Inflammatory macrophage treated with lipopolysaccharide for 1 hour (primary cell): ENCODE results near the gene MAST1.
A peak's percentile ranks its signal among the peaks of the same experiment; 100 is the strongest.
"Not testable (repeated sequence)": the region's sequence is repeated elsewhere in the genome, so short reads cannot be mapped to it uniquely, and the experiment has no call there.

Source experiments
- DNase-seq, 2 donors: peaks; one replicate each; pipeline ENCODE4 v3.0.0-alpha.2; 2020 to 2022

The MAST1 gene

DNA sequence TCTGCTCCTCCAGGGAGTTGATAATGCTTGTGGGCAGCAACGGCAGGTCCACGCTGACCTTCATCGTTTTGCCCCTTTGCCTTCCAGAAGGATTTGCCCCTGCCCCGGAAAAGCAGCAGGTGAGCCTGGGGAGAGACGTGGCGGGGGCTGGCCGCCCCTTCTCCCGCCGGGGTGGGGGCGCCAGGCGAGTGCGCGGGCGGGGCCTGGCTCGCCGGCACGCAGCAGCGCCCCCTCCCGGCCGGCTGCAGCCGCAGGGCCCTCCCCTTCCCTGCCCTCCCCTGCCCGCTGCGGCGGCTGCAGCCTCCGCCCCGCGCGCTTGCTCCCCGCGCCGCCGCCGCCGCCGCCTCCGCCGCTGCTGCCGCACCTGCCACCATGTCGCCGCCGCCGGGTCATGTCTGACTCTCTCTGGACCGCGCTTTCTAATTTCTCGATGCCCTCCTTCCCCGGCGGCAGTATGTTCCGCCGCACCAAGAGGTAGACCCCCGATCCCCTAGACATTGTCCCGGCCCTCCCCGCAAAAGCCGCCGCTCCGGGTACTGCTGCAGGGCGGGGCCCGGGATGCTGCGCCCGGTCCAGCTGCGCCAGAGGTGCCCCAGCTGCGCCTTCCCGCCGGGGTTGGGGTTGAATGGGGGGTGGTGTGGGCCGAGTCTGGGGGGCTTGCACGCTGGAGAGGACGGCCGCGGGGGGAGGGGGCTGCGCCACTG lies at the start of gene MAST1:
Gene MAST1, plus strand, starts transcription at position 334 of the 704 bp plus-strand sequence. Its CDS starts 58 bp downstream, at position 392.
- peak in 1 of 2 donors; percentile 45 for DNase-seq

GRCh38 chr19:12788682-12789097 lies 49.6 kb upstream of the MAST1 start:
- DNase-seq, result peak; percentile 91 to 97

- peak in 1 of 2 donors; percentile 51 for DNase-seq
Measured at GRCh38 chr19:12789098-12789903, 49.0 kb upstream of the MAST1 start.

GRCh38 chr19:12789904-12790619 lies 48.3 kb upstream of the MAST1 start:
- peak; percentile 97 to 98 for DNase-seq

- DNase-seq, result peak in 1 of 2 donors; percentile 29
Measured at GRCh38 chr19:12790628-12791344, 47.5 kb upstream of the MAST1 start.

GRCh38 chr19:12791345-12792050 lies 46.8 kb upstream of the MAST1 start, which contains the start of gene JUNB:
TSS of gene JUNB (plus strand) at chr19:12791486. CDS start at chr19:12791772, 286 bp downstream.
- peak; percentile 96 to 99 for DNase-seq

DNA sequence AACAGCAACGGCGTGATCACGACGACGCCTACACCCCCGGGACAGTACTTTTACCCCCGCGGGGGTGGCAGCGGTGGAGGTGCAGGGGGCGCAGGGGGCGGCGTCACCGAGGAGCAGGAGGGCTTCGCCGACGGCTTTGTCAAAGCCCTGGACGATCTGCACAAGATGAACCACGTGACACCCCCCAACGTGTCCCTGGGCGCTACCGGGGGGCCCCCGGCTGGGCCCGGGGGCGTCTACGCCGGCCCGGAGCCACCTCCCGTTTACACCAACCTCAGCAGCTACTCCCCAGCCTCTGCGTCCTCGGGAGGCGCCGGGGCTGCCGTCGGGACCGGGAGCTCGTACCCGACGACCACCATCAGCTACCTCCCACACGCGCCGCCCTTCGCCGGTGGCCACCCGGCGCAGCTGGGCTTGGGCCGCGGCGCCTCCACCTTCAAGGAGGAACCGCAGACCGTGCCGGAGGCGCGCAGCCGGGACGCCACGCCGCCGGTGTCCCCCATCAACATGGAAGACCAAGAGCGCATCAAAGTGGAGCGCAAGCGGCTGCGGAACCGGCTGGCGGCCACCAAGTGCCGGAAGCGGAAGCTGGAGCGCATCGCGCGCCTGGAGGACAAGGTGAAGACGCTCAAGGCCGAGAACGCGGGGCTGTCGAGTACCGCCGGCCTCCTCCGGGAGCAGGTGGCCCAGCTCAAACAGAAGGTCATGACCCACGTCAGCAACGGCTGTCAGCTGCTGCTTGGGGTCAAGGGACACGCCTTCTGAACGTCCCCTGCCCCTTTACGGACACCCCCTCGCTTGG lies 46.1 kb upstream of the MAST1 start:
- DNase-seq, result peak; percentile 54 to 62

DNA sequence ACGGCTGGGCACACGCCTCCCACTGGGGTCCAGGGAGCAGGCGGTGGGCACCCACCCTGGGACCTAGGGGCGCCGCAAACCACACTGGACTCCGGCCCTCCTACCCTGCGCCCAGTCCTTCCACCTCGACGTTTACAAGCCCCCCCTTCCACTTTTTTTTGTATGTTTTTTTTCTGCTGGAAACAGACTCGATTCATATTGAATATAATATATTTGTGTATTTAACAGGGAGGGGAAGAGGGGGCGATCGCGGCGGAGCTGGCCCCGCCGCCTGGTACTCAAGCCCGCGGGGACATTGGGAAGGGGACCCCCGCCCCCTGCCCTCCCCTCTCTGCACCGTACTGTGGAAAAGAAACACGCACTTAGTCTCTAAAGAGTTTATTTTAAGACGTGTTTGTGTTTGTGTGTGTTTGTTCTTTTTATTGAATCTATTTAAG lies 45.4 kb upstream of the MAST1 start:
- DNase-seq, result no peak

GRCh38 chr19:12793290-12794195 lies 44.8 kb upstream of the MAST1 start:
- peak; percentile 93 to 98 for DNase-seq

DNA sequence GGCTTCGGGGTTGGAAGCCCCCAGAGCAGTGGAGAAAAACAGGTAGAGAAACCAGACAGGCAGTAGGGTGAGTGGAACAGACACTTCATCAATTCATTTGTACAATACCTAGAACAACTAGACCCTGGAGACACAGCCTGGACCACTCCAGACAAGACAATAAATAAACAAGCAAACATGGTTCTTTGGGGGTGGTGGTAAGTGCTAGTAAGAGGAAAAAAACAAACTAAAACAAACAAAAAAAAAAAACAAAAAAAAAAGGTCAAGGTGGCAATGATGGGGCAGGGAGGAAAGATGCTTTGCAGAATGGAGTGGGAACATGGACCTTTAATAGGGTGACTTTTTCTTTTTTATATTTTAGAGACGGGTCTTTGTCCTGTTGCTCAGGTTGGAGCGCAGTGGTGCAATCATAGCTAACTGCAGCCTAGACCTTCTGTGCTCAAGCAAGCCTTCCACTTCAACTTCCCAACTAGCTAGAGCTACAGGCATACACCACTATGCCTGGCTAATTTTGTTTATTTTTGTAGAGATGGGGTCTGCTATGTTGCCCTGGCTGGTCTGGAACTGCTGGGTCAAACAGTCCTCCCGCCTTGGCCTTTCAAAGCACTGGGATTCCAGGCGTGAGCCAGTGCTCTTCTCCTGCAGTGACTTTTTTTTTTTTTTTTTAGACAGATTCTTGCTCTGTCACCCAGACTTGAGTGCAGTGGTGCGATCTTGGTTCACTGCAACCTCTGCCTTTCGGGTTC lies 43.9 kb upstream of the MAST1 start:
- peak in 1 of 2 donors; percentile 30 for DNase-seq

- DNase-seq, result no peak
Measured at GRCh38 chr19:12794971-12795381, 43.3 kb upstream of the MAST1 start.

GRCh38 chr19:12796146-12797071 lies 41.9 kb upstream of the MAST1 start:
- DNase-seq, result peak in 1 of 2 donors; percentile 90

DNA sequence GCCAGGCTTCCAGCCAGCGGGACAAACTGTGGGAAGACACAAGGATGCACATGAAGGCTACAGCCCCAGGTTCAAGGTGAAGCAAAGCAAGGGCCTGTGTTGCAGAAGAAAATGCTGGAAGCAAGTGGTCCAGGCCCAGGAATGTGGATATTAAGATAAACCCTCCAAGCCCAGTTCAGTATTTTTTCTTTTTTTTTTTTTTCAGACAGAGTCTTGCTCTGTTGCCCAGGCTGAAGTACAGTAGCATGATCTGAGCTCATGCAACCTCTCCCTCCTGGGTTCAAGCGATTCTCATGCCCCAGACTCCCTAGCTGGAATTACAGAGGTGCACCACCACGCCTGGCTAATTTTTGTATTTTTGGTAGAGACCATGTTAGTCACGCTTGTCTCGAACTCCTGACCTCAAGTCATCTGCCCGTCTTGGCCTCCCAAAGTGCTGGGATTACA lies 41.2 kb upstream of the MAST1 start:
- no peak for DNase-seq

DNA sequence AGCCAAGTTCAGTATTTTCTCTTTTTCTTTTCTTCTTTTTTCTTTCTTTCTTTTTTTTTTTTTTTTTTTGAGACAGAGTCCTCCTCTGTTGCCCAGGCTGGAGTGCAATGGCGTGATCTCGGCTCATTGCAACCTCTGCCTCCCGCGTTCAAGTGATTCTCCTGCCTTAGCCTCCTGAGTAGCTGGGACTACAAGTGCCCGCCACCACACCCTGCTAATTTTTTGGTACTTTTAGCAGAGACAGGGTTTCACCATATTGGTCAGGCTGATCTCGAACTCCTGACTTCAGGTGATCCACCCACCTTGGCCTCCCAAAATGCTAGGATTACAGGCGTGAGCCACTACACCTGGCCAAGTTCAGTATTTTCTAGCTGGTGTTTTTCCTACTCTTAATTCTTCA lies 40.7 kb upstream of the MAST1 start:
- DNase-seq, result not testable (repeated sequence)

- DNase-seq, result no peak
Measured at GRCh38 chr19:12799742-12800465, 38.4 kb upstream of the MAST1 start.

DNA sequence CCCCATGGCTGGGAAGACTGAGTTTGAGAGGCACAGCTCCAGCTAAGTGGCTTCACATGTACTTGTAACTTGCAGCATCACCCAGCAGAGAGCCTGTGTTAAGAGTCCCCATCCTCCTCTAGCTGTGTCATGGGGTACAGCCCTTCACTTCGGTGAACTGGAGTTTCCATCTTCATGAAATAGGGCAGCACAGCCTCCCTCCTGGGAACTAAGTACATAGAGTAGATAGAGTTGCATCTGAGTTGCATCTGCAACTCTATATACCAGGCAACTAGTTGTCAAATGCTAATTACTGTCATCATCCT lies 37.9 kb upstream of the MAST1 start:
- DNase-seq, result peak; percentile 76 to 85

- no peak for DNase-seq
Measured at GRCh38 chr19:12800923-12801465, 37.3 kb upstream of the MAST1 start.
